Right kidney (tissue), 1 donor: Measurements from ENCODE around the gene HPCAL1.

Experiments used
- DNase-seq: peaks from one replicate; pipeline ENCODE4 v3.0.0-alpha.2; 2016

The HPCAL1 gene

GRCh38 chr2:10466801-10467200 is 164.1 kb downstream of the HPCAL1 start:
- DNase-seq, result no peak

GRCh38 chr2:10467401-10467800 is 164.7 kb downstream of the HPCAL1 start:
- DNase-seq, result no peak

GRCh38 chr2:10469301-10469700 is 166.6 kb downstream of the HPCAL1 start:
- no peak for DNase-seq

GRCh38 chr2:10469955-10470608 is 167.4 kb downstream of the HPCAL1 start:
- no peak for DNase-seq

DNA sequence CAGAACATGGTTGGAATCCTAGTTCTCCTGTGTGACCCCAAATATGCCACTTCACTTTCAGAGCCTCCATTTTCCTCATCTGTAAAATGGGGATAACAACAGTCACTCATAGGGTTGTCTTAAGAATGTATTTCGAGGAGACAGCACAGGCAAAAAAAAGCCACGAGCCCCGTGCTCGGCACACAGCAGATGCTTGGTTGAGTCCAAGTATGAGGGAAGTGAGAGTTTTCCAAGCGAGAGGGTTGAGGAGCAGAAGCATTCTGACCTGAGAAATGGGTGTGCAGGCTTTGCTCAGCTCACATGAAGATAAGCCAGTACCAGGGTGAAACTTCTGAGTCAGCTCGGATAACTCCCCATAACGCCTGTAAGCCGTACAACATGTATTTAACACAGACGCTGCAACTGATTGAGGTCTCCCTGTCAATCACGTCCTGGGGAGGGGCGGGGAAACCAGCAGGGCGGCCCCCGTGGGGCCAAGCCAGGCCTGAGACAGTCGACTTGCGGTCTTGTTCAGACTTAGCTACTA is 168.4 kb downstream of the HPCAL1 start:
- no peak for DNase-seq

GRCh38 chr2:10471955-10472354 is 169.3 kb downstream of the HPCAL1 start:
- no peak for DNase-seq

- DNase-seq, result no peak
Measured at GRCh38 chr2:10473121-10473756, 170.5 kb downstream of the HPCAL1 start.

DNA sequence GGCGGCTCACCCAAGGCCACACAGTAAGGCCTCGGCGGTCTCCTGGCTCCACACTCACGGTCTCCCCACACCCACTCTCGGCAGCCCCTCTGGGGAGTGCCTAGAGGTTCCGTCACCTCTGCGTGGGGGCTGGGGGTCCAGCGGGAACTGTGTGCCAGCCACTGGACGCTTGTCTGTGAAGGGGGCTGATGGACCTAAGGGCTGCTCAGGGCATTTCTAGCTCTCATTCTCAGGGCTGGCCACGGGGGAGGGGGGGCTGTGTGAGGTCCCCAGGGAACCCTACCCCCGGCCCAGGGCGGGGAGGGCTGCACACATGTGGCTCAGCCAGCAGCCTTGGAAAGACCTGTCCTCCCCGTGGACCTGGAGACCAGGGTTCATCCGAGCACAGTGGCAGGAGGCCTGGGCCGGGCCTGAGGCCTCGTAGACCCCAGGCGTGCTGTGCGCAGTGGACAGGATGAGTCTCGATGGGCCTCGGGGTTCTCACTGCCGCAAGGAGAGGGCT is 172.6 kb downstream of the HPCAL1 start:
- no peak for DNase-seq

DNA sequence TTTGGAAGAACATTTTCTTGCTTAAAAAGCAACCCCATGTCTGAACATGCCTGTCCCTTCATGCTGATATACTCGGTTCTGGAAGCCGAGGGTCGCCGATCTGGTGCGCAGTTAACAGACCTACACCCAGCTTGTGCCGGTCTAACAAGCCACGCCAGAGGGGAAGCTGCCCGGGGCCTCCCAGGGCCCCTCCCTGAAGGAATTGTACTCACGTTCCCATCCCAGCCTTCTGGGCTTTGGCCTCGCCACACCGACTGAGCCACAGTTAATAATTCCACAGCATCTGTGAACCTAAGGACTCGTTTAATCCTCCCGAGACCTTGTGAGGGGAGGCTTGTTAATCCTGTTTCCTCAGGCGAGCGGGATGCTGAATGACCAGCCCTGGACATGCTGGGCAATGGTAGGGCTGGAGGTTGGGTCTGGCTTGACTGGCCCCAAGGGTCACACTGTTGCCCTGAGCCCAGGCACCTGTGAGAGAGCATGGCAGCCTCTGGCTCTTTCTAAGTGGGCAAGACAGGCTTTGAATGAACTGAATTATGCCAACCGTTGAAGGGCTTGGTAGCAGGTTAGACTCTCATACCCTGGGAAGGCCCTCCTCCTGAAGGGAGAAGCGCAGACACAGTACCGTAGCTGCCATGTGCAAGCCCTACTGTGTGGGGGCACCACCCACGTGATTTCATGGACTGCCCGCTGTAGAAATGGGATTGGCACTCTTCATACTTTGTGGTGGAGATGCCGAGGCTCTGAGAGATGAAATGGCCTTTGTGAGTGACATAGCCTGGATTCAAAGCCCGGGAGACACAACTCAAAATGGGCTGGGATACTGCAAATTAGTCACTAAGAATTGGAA is 173.3 kb downstream of the HPCAL1 start:
- peak; percentile 41 for DNase-seq

- DNase-seq, result no peak
Measured at GRCh38 chr2:10476723-10477442, 174.2 kb downstream of the HPCAL1 start.
